Measurements from ENCODE around the gene DNAAF2.
"Not testable (repeated sequence)": the region's sequence is repeated elsewhere in the genome, so short reads cannot be mapped to it uniquely, and the experiment has no call there.

Gene DNAAF2

GRCh38 chr14:49620182-49621113 lies 14.6 kb downstream of the DNAAF2 start, which contains the start of the genes MGAT2 and RPL36AL:
Gene MGAT2 (plus strand): TSS chr14:49620799. CDS start chr14:49621269, 470 bp downstream.
Gene RPL36AL (minus strand): TSS chr14:49620626. CDS start chr14:49619104, 1,522 bp downstream.
- DNase-seq = peak; percentile 96

- DNase-seq = no peak
These were observed 15.3 kb downstream of the DNAAF2 start for GRCh38 chr14:49619730-49620129.

GRCh38 chr14:49619273-49619672 lies 15.8 kb downstream of the DNAAF2 start:
- not testable (repeated sequence) for DNase-seq

- DNase-seq = no peak
These were observed 17.1 kb downstream of the DNAAF2 start for GRCh38 chr14:49617852-49618519.

- DNase-seq = no peak
These were observed 19.3 kb downstream of the DNAAF2 start for GRCh38 chr14:49615776-49616175.

GRCh38 chr14:49614196-49614595 lies 20.8 kb downstream of the DNAAF2 start:
- no peak for DNase-seq

- no peak for DNase-seq
These were observed 22.4 kb downstream of the DNAAF2 start for GRCh38 chr14:49612671-49613070.

GRCh38 chr14:49612251-49612650 lies 22.8 kb downstream of the DNAAF2 start:
- DNase-seq = no peak

GRCh38 chr14:49607583-49607982 lies 27.5 kb downstream of the DNAAF2 start:
- DNase-seq = no peak

GRCh38 chr14:49598485-49599300 lies 36.4 kb downstream of the DNAAF2 start, which contains the start of gene LRR1:
Gene LRR1 (plus strand): TSS chr14:49598940. CDS start chr14:49599021, 81 bp downstream.
- DNase-seq = peak; percentile 81

GRCh38 chr14:49598189-49598484 lies 36.9 kb downstream of the DNAAF2 start:
- no peak for DNase-seq

- no peak for DNase-seq
These were observed 40.5 kb downstream of the DNAAF2 start for GRCh38 chr14:49594347-49595091.

- no peak for DNase-seq
These were observed 42.0 kb downstream of the DNAAF2 start for GRCh38 chr14:49593016-49593415.

- DNase-seq = no peak
These were observed 45.7 kb downstream of the DNAAF2 start for GRCh38 chr14:49589387-49589786.

GRCh38 chr14:49586673-49587460 lies 48.2 kb downstream of the DNAAF2 start:
- peak; percentile 39 for DNase-seq

- peak; percentile 99 for DNase-seq
These were observed 49.0 kb downstream of the DNAAF2 start, which contains the start of gene RPS29 for GRCh38 chr14:49585803-49586672. Gene RPS29 (minus strand): TSS chr14:49586380. CDS start chr14:49586346, 34 bp downstream.

GRCh38 chr14:49584981-49585640 lies 49.9 kb downstream of the DNAAF2 start:
- not testable (repeated sequence) for DNase-seq

- no peak for DNase-seq
These were observed 51.0 kb downstream of the DNAAF2 start for GRCh38 chr14:49584058-49584457.

- DNase-seq = no peak
These were observed 51.4 kb downstream of the DNAAF2 start for GRCh38 chr14:49583629-49584028.
